ENCODE measurements around the gene TEC.
A peak's percentile ranks its signal among the peaks of the same experiment; 100 is the strongest.

Gene TEC

DNA sequence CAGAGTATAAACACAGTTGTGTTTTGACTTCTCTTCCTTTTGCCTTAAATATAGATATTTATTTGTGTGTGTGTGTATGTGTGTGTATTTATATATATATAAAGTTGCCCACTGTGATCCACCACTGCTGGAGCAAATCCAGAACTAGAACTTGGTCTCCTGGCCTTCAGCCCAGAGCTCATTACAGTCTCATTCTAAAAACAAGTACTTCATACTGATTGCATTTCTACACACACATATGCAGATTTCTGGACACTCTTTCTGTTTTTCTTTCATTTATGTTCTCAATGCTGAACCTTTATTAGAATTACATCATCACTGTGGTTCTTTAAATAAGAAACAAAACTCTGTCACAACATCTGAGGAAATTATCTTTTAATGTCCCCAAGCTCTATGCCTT, 136.0 kb downstream of the TEC start:
- TF ChIP-seq, protein P1, sequence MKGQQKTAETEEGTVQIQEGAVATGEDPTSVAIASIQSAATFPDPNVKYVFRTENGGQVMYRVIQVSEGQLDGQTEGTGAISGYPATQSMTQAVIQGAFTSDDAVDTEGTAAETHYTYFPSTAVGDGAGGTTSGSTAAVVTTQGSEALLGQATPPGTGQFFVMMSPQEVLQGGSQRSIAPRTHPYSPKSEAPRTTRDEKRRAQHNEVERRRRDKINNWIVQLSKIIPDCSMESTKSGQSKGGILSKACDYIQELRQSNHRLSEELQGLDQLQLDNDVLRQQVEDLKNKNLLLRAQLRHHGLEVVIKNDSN (IDR thresholded peaks at IDR 0.05), result no peak
- no peak for TF ChIP-seq EGR1 (IDR thresholded peaks at IDR 0.05)
- TF ChIP-seq ZBTB7A (IDR thresholded peaks at IDR 0.05; ENCODE audit: low read depth), result no peak
- no peak for TF ChIP-seq EP300 (IDR thresholded peaks at IDR 0.05; ENCODE audit: borderline replicate concordance)
- TF ChIP-seq RAD21 (IDR thresholded peaks at IDR 0.05; ENCODE audit: low read depth), result no peak
- TF ChIP-seq TAF1 (IDR thresholded peaks at IDR 0.05; ENCODE audit: low read depth), result no peak
- no peak for TF ChIP-seq CREB1 (IDR thresholded peaks at IDR 0.05; ENCODE audit: low read depth)
- TF ChIP-seq TEAD4 (IDR thresholded peaks at IDR 0.05), result no peak

DNA sequence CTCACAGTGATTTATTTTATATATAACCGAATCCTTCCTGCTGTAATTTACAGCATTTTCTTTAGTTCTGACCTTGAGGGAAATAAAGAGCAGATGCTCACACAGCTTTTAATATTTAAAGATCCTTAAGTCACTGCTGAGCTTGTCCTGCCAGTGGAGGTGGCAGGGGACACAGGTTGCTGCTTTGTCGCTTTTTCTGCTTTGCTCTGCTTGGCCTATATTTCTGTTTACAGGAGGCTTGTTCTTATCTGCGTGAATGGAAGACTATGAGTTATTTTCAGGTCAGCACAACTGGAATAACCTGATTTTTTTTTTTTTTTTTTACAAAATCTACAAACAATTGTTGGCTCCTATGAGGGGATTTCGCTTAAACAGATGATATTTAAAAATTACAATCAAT, 137.9 kb downstream of the TEC start:
- TF ChIP-seq TCF12 (IDR thresholded peaks at IDR 0.05; ENCODE audit: low read depth), result no peak

DNA sequence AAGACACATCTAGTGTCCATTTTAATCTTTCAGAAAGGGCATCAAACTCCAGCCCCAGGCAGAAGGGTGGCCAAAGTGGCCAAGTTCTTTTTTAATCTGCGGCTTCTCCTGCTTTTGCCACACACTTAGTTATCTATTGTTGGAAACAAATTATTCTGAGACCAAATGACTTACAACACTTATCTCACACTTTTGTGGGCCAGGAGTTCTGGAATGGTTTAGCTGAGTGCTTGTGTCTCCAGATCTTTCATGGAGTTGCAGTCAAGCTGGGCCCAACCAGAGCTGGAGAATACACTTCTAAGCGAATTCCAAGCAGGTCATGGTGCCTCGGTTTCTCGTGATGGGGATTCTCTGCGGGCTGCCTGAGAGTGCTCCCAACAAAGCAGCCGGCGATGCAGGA, 139.5 kb downstream of the TEC start:
- TF ChIP-seq TEAD4 (IDR thresholded peaks at IDR 0.05) (no peak), TCF12 (IDR thresholded peaks at IDR 0.05; ENCODE audit: low read depth) (0 out of 2 replicates have a peak, but pooled peaks have one; percentile 1)

DNA sequence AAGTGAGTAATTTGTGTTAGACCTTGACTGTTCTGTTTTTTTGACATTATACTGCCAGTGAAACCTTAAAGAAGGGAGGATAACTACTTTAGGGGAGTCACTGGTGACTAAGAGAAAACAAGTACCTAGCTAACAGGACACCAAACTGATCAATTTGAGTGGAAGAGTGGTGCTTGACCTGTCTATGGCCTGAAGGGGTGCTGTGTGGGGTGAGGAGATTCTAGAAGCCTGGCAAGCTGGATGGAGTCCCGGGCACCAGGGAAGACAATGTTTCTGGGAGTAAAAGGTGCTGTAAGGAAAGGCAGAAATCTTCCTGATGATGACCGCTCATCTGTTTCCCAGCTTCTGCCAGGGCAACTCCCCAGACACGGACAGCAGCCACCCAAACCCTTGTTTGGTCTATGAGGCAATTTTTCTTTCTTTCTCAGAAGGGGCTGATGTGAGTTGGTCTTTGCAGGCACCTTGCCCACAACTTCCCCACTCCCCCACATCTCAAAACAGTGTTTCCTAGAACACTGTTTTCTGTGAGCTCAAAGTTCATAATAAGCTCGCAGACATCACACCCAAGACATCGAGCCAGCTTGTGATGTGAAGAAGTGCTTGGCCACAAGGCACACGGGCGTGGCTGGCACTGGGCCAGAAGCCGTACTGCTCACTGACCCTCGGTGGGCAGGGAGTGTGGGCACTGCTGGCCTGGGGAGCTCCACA, 140.2 kb downstream of the TEC start:
- TF ChIP-seq CEBPB (IDR thresholded peaks at IDR 0.05), result no peak
- no peak for TF ChIP-seq EGR1 (IDR thresholded peaks at IDR 0.05)
- TF ChIP-seq NFIC (IDR thresholded peaks at IDR 0.05), result peak; percentile 73; the same call in 1 of the 2 replicates
- TF ChIP-seq TCF12 (IDR thresholded peaks at IDR 0.05; ENCODE audit: low read depth), result 0 out of 2 replicates have a peak, but pooled peaks have one; percentile 10

DNA sequence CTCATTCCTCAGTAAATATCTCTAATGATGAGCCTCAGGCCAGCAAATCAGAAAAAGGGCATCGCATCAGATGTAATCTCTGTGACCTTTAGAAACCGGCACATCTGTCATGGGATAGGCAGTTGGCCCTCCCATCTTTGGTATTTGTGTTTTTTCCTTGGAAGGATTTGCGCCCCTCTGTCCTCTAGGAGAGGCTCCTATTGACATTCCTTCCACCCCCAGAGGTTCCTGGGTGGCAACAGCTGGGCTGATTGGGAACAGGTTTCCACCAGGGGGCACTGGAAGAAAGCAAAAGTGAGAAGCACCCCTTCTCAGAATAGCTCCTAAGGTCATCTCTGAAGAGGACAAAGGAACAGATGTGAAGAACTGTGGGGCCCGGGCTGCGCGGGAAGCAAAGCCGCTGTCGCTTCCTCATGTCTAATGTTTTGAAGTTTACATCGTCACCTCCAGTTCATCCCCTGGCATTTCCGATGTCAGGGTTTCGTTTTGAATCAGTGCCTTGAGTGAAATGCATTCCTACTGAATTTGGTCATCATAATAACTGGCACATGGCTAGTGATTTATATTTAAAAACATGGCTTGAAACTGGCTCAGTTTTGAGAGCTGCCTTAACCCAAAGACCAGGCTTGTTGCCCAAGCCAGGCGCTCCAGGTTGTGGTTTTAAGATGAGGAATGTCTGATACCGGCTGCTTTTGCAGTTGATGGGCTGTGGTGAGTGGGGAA, 141.8 kb downstream of the TEC start:
- TF ChIP-seq RAD21 (IDR thresholded peaks at IDR 0.05; ENCODE audit: low read depth), result peak; percentile 62
- TF ChIP-seq YY1 (IDR thresholded peaks at IDR 0.05; ENCODE audit: low read depth), result no peak
- TF ChIP-seq FOXM1 (IDR thresholded peaks at IDR 0.05; ENCODE audit: borderline replicate concordance, low read depth), result peak; percentile 78; the same call in 1 of the 2 replicates
- TF ChIP-seq, protein P1 (IDR thresholded peaks at IDR 0.05), result no peak
- peak; percentile 68 for TF ChIP-seq TCF12 (IDR thresholded peaks at IDR 0.05; ENCODE audit: low read depth)
- TF ChIP-seq NFIC (IDR thresholded peaks at IDR 0.05), result peak; percentile 74
- TF ChIP-seq TEAD4 (IDR thresholded peaks at IDR 0.05), result peak; percentile 84
- no peak for TF ChIP-seq ZBTB7A (IDR thresholded peaks at IDR 0.05; ENCODE audit: low read depth)
- peak; percentile 72; the same call in 1 of the 2 replicates for TF ChIP-seq EP300 (IDR thresholded peaks at IDR 0.05; ENCODE audit: borderline replicate concordance)
- TF ChIP-seq, protein P2, sequence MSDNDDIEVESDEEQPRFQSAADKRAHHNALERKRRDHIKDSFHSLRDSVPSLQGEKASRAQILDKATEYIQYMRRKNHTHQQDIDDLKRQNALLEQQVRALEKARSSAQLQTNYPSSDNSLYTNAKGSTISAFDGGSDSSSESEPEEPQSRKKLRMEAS (IDR thresholded peaks at IDR 0.05), result peak; percentile 83

DNA sequence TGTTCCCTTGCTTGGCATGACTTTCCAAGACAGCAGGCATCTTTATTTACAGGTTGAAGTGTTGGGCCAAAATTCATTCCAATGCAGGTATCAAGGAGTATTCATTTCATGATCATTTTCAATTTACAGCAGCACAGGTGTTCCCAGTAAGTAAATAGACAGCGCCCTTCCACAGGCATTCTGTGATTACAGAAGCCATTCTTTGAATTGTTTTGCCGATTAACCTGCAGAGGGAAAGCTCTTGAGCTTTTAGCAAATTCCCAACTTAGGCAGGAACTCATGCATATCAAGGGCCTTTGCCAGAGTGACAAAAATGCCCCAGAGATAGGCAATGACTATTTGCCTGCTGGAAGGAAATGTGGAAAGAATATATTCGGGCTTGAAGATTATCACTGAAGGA, 142.4 kb downstream of the TEC start:
- TF ChIP-seq CEBPB (IDR thresholded peaks at IDR 0.05) (no peak; the same call in 1 of the 2 replicates), ZBTB7A (IDR thresholded peaks at IDR 0.05; ENCODE audit: low read depth) (no peak), CREB1 (IDR thresholded peaks at IDR 0.05; ENCODE audit: low read depth) (no peak), RAD21 (IDR thresholded peaks at IDR 0.05; ENCODE audit: low read depth) (no peak), EGR1 (IDR thresholded peaks at IDR 0.05) (no peak), NFIC (IDR thresholded peaks at IDR 0.05) (peak; percentile 79), TEAD4 (IDR thresholded peaks at IDR 0.05) (peak; percentile 89), YY1 (IDR thresholded peaks at IDR 0.05; ENCODE audit: low read depth) (no peak), EP300 (IDR thresholded peaks at IDR 0.05; ENCODE audit: borderline replicate concordance) (peak; percentile 82), TCF12 (IDR thresholded peaks at IDR 0.05; ENCODE audit: low read depth) (peak; percentile 89), TAF1 (IDR thresholded peaks at IDR 0.05; ENCODE audit: low read depth) (no peak), FOXM1 (IDR thresholded peaks at IDR 0.05; ENCODE audit: borderline replicate concordance, low read depth) (peak; percentile 67; the same call in 1 of the 2 replicates)
- TF ChIP-seq, protein P1 (IDR thresholded peaks at IDR 0.05), result no peak
- TF ChIP-seq, protein P2 (IDR thresholded peaks at IDR 0.05), result no peak
- TF ChIP-seq, protein P3, sequence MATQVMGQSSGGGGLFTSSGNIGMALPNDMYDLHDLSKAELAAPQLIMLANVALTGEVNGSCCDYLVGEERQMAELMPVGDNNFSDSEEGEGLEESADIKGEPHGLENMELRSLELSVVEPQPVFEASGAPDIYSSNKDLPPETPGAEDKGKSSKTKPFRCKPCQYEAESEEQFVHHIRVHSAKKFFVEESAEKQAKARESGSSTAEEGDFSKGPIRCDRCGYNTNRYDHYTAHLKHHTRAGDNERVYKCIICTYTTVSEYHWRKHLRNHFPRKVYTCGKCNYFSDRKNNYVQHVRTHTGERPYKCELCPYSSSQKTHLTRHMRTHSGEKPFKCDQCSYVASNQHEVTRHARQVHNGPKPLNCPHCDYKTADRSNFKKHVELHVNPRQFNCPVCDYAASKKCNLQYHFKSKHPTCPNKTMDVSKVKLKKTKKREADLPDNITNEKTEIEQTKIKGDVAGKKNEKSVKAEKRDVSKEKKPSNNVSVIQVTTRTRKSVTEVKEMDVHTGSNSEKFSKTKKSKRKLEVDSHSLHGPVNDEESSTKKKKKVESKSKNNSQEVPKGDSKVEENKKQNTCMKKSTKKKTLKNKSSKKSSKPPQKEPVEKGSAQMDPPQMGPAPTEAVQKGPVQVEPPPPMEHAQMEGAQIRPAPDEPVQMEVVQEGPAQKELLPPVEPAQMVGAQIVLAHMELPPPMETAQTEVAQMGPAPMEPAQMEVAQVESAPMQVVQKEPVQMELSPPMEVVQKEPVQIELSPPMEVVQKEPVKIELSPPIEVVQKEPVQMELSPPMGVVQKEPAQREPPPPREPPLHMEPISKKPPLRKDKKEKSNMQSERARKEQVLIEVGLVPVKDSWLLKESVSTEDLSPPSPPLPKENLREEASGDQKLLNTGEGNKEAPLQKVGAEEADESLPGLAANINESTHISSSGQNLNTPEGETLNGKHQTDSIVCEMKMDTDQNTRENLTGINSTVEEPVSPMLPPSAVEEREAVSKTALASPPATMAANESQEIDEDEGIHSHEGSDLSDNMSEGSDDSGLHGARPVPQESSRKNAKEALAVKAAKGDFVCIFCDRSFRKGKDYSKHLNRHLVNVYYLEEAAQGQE (IDR thresholded peaks at IDR 0.05; ENCODE audit: low read depth), result peak; percentile 10

DNA sequence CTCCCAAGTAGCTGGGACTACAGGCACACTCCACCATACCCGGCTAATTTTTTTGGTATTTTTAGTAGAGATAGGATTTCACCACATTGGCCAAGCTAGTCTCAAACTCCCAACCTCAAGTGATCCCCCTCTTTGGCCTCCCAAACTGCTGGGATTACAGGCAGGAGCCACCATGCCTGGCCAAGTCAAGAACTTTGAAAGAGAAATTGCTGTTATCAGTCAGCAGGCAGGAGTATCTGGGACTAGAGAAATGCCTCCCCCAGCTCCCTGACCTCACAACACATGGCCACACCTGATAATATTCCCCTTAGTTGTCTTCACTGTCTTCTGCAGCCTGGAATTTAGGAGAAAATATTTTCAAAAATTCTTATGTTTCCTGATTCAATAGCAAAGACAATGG, 143.0 kb downstream of the TEC start:
- no peak for TF ChIP-seq YY1 (IDR thresholded peaks at IDR 0.05; ENCODE audit: low read depth)
- TF ChIP-seq, protein P1 (IDR thresholded peaks at IDR 0.05), result no peak
